Activated T-helper 9 cell treated with anti-CD3 and anti-CD28 coated beads, Interleukin-2, amount 50 U/mL, for 16 hours (primary cell): ENCODE measurements around the gene METTL4.

ENCODE experiments used
- DNase-seq: peaks from one replicate; pipeline ENCODE4 v3.0.0-alpha.2; 2020; ENCODE audit warnings: low read depth

The METTL4 gene

DNA sequence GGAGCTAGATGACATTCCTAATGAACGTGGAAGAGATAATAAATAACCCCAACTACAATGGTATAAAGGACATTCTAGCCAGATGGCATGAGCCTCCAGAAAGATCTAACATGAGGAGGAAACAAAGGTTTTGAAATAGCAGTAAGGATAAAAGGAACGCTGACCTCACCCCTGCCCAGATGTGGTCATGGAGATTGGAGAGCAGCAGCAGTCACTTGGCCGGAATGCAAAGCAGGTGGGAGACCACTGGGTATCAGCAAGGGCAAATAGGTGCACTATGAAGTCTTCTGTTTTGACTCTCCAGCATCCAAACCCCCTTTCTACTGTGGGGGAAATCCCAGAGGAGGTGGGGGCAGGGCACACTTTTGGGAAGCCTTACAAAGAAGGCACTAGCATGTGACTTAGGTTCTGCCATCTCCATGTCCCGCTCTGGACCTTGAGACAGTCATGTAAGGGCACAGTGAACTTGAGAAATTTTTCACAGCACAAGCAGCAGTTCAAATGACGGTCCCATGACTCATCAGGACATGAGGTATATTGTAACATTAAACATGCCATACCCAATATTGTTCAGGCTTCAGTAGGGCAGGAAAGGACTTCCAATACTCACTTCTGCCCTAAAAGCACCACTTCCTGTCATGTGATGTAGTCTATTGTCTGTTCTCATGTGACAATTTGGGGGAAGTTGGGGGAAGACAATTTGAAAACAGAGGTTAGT is 55.2 kb downstream of the METTL4 start:
- DNase-seq: no peak

DNA sequence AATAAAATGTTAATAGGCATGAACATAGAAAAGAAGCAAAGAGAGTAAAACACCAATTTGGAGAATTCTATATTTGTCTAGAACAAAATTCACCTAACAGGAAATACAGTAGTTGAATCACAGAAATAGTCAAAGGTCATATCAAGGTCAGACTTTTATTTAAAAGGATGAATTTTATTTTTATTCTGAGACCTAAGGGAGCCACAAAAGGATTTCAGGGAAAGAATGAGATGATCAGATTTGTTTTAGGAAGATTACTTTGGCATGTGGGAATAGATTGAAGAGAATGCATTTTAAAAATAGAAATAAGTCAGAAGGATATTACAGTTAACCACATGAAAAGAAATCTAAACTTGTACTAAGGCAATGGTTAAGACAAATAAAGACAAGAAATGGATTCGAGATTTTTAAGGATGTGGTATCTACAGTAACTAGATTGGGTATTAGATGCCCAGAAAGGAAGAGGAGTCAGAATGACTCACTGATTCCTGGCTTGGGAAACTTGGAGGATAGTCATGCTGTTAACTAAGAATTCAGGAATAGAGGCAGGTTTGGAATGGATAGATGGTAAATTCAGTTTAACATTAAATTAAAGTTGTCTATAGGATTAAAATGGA is 56.0 kb downstream of the METTL4 start:
- no peak for DNase-seq

DNA sequence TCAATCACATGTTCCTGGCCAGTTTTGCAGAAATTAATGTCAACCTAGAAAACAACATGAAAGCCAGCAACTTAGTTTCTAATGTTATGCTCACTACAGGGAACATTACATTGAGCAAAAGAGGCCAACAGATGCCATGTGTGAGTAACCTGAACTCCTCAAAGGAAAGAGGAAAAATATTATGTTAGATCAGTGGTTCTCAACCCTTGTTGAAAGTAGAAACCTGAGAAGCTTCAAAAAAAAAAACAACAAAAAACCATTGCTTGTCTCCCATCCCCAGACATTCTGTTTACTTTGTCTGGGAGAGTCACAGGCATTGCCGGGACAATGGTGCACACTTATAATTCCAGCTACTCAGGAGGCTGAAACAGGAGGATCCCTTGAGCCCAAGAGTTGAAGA is 57.7 kb downstream of the METTL4 start:
- no peak for DNase-seq

DNA sequence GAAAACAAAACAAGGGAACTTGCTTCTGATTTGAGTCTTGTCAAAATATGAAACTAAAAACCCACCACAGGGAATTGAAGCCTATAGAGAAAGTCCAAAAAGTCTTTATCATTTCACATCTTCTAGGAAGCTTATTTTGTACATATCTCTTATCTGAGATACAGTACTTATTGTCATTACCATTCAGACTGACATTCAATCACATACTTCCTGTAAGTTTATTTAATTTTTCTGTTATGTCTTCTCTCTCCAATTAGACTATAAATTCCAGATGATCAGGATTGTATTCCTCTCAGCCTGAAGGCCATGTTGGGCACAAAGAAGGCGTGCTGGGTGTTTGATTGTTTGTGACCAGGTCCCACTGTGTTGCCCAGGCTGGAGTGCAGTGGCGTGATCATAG is 59.2 kb downstream of the METTL4 start:
- no peak for DNase-seq

DNA sequence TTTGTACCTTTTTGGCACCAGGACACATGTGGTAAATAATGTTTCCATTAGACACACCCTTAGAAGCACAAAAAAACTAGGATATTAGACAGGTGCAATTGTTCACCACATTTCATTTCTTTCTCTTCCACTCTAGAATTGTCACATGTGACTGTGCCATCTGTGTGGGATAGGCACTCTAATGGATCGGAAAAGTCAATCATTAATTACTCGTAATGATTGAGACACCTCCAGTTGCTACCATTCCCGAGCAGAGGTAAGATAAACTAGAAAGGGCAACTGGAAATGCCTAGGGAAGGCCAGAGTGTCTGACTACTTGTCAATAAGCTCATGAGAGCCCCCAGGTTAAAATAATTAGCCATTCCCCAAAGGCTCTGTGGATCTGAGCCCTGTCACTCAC is 59.9 kb downstream of the METTL4 start:
- no peak for DNase-seq

DNA sequence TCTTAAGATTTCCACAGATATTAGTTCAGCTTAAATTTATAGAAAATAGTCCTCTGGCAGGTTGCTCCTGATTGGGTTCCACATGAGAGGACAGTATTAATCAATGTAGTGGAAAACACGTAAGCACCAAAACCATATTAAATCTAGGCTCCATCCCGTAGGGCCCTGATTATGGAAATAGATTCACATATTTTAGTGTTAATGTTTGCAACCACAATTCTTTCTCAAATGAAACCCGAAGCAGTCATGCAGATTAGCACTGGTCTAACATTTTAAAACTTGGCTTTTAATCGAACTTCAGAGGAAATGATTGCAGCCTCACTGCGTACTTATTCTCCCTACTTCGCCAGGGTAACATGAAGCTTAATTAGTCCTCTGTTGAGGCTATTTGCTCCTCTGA is 60.9 kb downstream of the METTL4 start:
- no peak for DNase-seq

DNA sequence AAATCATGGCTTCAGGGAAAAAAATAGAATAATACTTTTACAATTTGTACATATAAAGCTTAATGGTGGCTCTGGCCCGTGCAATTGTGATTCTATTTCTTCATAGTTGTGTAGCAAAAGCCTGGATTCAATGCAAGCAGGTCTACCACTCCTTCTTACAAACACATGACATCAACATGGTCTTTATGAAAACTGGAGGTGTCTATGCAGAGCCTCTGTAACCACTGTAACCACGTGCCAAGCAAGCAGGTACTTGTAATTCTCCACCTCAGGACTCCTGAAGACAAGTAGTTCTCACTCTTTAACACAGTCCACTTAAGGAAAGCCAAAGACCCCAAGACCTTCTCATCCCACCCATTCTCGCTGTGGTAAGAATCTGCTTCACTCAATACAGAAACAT is 62.6 kb downstream of the METTL4 start:
- no peak for DNase-seq

DNA sequence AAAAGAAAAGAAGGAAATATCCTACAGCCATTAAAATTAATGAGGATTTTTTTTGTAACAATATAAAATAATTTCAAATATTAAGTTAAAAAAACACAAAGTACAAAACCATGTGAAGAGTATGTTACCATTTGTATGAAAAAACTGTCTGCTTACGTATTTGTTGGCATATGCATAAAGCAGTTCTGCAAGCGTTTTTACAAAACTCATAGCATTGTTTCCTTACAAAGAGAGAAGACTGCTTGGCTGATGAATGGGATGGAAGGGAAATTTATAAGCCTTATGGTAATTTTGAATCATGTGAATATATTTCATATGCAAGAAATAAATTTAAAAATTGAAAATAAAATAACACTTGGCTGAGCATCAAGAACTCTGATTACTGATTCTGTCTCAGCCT is 63.1 kb downstream of the METTL4 start:
- DNase-seq: no peak

DNA sequence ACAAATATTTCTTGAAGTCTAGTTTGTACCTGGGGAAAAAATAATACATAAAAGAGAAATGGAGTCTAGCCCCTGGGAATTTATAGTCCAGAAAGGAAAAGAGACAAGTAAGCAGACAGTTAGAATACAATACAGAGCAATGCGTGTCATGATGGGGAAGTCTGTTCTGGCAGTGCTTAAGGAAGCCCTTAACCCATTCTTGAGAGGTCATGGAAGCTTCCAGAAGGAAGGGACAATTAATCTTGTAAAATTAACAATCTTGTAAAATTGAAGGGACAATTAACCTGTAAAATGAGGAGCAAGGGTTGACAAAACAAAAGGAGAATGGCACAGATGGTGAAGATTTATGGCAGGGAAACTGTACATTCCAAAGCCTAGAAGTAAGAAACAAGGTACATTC is 66.7 kb downstream of the METTL4 start:
- DNase-seq: no peak

DNA sequence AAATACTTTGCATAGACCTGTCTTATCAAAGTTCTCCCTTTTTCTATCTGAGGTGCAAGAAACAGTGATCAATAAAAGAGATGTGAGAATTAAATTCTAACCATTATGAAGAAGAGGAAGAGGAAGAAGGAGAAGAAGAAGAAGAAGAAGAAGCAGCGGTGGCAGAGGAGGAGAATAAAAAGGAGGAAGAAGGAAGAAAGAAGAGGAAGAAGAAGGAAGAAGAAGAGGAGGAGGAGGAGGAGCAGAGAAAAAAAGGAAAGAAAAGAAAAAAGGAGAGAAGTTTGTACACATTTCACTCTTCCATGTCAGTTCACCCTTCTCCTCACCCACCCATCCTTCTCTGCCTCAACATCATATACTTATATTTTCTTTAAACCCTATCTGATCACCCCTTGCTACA is 68.4 kb downstream of the METTL4 start:
- DNase-seq: no peak

DNA sequence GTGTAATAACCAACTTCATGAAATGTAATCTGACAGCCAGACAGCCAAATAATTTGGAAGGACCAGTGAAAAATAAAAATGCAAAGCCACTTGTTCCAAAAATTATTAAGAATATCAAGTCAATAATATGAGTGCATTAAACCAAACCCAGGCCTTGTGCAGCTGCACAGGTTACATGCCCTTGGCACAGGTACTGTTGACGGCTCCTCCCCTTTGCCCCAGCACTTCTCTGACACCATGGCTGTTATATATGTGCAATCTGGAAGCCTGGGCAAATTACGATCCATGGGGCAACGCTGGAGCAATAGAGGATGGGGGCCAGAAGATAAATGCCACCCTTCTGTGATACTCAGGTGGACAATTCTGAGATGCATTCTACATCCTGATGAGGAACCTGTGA is 68.9 kb downstream of the METTL4 start:
- DNase-seq: no peak

DNA sequence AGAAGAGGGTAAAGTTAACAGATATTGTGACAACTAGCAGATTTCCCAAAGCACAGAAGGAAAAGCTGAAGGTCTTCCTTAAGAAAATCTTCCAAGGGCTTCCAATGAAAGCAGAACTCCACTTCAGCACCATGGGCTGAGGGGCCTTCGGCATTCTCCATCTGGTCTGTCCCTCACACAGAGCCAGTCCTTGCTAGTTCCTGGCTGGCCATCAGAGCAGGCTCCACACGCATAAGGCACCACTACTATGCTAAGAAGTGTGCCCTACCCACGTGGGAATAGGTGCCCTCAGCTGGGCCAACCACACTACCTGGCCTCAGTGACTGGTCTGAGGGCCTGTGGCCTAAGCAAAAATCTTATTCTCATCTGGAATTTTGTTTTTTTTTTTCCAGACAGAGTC is 73.5 kb downstream of the METTL4 start:
- no peak for DNase-seq

DNA sequence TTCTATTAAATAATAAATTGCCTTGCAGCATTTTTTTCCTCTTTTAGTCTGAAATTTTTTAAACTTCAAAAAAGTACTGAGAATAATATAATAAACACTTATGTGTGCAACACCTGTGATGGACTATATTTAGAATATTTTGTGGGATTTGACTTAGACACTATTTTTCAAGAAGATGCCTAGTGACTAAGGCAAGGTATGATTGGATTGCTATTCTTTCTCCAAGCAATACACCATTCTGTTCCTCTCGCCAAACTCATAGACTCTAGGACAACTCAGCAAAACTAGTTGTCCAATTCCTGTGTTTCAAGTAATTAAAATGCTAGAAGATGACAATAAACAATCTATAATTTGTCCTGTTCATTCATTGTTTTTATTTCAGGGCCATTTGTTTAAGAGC is 75.9 kb downstream of the METTL4 start:
- DNase-seq: no peak

DNA sequence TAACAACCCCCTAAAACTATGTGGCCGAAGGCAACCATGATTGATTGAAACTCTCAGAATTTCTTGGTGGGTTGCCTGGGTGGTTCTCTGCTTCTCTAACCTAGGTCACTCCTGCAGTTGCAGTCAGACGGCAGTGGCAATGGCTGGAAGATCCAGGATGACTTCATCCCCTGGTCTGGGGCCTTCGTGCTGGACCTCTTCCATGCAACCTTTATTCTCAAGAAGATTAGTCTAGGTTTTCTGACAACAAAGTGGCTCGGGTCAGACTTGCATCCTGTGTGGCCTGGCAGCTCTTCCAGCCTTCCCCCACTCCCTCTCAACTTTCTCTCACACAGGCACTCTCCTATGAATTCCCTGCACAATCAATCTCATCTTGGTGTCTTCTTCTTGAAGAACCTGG is 76.4 kb downstream of the METTL4 start:
- DNase-seq: no peak
